ENCODE results near the gene CYP1A2. TPM values are rescaled to one million over a fixed set of nuclear protein-coding genes. Genes with fewer than 3 reads are reported as not detected.

The CYP1A2 gene
- total and polyA plus RNA-seq, 2 of the 13 experiments (the other 11 are each of a cell fraction or from before 2014, with no cell fraction given) = 0.07 TPM; not detected in 1

- intact Hi-C loops (cut with micrococcal nuclease; ENCODE audit: unreplicated experiment) = no loop called here
- Histone ChIP-seq H4K20me1 (ENCODE audit: insufficient read depth, low read length) (no peaks in the 10 kb centered on the region), H3K9me3 (ENCODE audit: low read length) (no peaks in the 10 kb centered on the region), H3K9ac (ENCODE audit: insufficient read depth, low read depth, low read length) (peak overlapping the region; percentile 19; the same call in 1 of the 2 replicates), H3K36me3 (replicated peaks in 1 of 2; ENCODE audit: control insufficient read depth in 1 of 2, insufficient read depth in 2 of 2, low read length in 2 of 2) (no peaks in the 10 kb centered on the region; a peak in 1 of 5 replicates), H3K27ac (ENCODE audit: extremely low read length, insufficient read depth, low read length) (peak overlapping the region; percentile 82), H3K4me2 (ENCODE audit: low read depth, low read length) (peak overlapping the region; percentile 63), H3K79me2 (ENCODE audit: insufficient read depth, low read length) (no peaks in the 10 kb centered on the region), H2AFZ (ENCODE audit: low read length) (no peak overlapping the region), H3K4me3 (replicated peaks in 1 of 3; ENCODE audit: insufficient read depth in 1 of 3, low read depth in 2 of 3, low read length in 3 of 3) (peak overlapping the region in 2 of 3 experiments; percentile 11 to 80; a peak in 3 of 6 replicates), H3K4me1 (ENCODE audit: insufficient read depth, low read length) (peaks cover 55% of the 10 kb centered on the region), H3K27me3 (ENCODE audit: control insufficient read depth in 1 of 2, insufficient read depth in 2 of 2, low read length in 2 of 2) (no peaks in the 10 kb centered on the region)
- ChIA-PET CTCF (ENCODE audit: low intra/inter-chr PET ratio, low total read pairs) (no interaction called here), POLR2A (interaction anchor here (0.7 to 4.3 kb wide), 9 partner anchors 21 to 96 kb away, joined by 3 to 53 read pairs (median 4); partner anchors contain the start of genes CYP1A2 and EDC3)
- ATAC-seq (peak; percentile 23), DNase-seq (ENCODE audit: low spot score) (no peak), FAIRE-seq (no peak)
- BruUV-seq (replicated peaks) = no TSS peak
- in situ Hi-C loops (cut with HindIII; ENCODE audit: extremely low pct_ligation_motif_present, low pct_unique_long_range_greater_than_20kb) = no loop called here
- TF ChIP-seq ZNF672 (CRISPR knock-in tag; IDR thresholded peaks at IDR 0.05) = no peak
- TF ChIP-seq BCL3 (CRISPR knock-in tag; IDR thresholded peaks at IDR 0.05) = peak; percentile 54; the same call in 1 of the 2 replicates
Observed at GRCh38 chr15:74724570-74725224, 23.9 kb upstream of the CYP1A2 start.

GRCh38 chr15:74725225-74725774, 23.3 kb upstream of the CYP1A2 start, which contains the start of gene CYP1A1:
TSS of gene CYP1A1 (minus strand) at chr15:74725528. CDS start at chr15:74723097, 2,431 bp downstream.
- H3K4me1 ChIP-seq (ENCODE audit: insufficient read depth, low read length) = peaks cover 61% of the 10 kb centered on the region
- H3K9ac ChIP-seq (ENCODE audit: insufficient read depth, low read depth, low read length) = peak within 1 kb of the TSS; percentile 73
- H3K27me3 ChIP-seq (ENCODE audit: control insufficient read depth in 1 of 2, insufficient read depth in 2 of 2, low read length in 2 of 2) = no peaks in the 10 kb centered on the region
- H4K20me1 ChIP-seq (ENCODE audit: insufficient read depth, low read length) = no peaks in the 10 kb centered on the region
- in situ Hi-C loops (cut with HindIII; ENCODE audit: extremely low pct_ligation_motif_present, low pct_unique_long_range_greater_than_20kb) = no loop called here
- POLR2A ChIA-PET = interaction anchor here (0.7 to 4.3 kb wide), 10 partner anchors 20 to 97 kb away, joined by 3 to 53 read pairs (median 4); partner anchors contain the start of genes CYP1A2 and EDC3
- DNase-seq (ENCODE audit: low spot score) (no peak), FAIRE-seq (no peak), ATAC-seq (peak; percentile 53)
- no peaks in the 10 kb centered on the region for H3K79me2 ChIP-seq (ENCODE audit: insufficient read depth, low read length)
- no peak within 1 kb of the TSS for H2AFZ ChIP-seq (ENCODE audit: low read length)
- WGBS (ENCODE audit: low lambda C conversion rate) = 0% methylated on average over 8 of the region's 10 CpGs
- intact Hi-C loops (cut with micrococcal nuclease; ENCODE audit: unreplicated experiment) = no loop called here
- peak within 1 kb of the TSS; percentile 69 to 80 (median 71) for H3K4me3 ChIP-seq (replicated peaks in 1 of 3; ENCODE audit: insufficient read depth in 1 of 3, low read depth in 2 of 3, low read length in 3 of 3)
- H3K36me3 ChIP-seq (replicated peaks in 1 of 2; ENCODE audit: control insufficient read depth in 1 of 2, insufficient read depth in 2 of 2, low read length in 2 of 2) = no peaks in the 10 kb centered on the region; a peak in 1 of 5 replicates
- no peaks in the 10 kb centered on the region for H3K9me3 ChIP-seq (ENCODE audit: low read length)
- no TSS peak for BruUV-seq (replicated peaks)
- CTCF ChIA-PET (ENCODE audit: low intra/inter-chr PET ratio, low total read pairs) = no interaction called here
- peak within 1 kb of the TSS; percentile 63 for H3K4me2 ChIP-seq (ENCODE audit: low read depth, low read length)
- peak within 1 kb of the TSS; percentile 94 for H3K27ac ChIP-seq (ENCODE audit: extremely low read length, insufficient read depth, low read length)
- TF ChIP-seq RBFOX2 (IDR thresholded peaks at IDR 0.05; ENCODE audit: low read depth, low read length) = no peak
- no peak for TF ChIP-seq PLRG1 (conservative IDR thresholded peaks at IDR 0.05)
- TF ChIP-seq ZNF609 (CRISPR knock-in tag; IDR thresholded peaks at IDR 0.05; ENCODE audit: borderline replicate concordance) = no peak
- TF ChIP-seq KAT7 (CRISPR knock-in tag; IDR thresholded peaks at IDR 0.05; ENCODE audit: borderline replicate concordance) = no peak
- no peak for TF ChIP-seq YY1 (IDR thresholded peaks at IDR 0.05; ENCODE audit: insufficient read depth, insufficient replicate concordance, low read depth, low read length)
- no peak for TF ChIP-seq PHF21A (CRISPR knock-in tag; IDR thresholded peaks at IDR 0.05)
- no peak for TF ChIP-seq GPBP1L1 (CRISPR knock-in tag; IDR thresholded peaks at IDR 0.05)
